GM12878 (cell line): ENCODE data around the gene DNAJC5. TPM values are rescaled to one million over a fixed set of nuclear protein-coding genes. Genes with fewer than 3 reads are reported as not detected.

Source experiments
- BCL3 ChIP-seq: IDR thresholded peaks from 2 replicates; pipeline ENCODE4 v1.6.1; 2011; ENCODE audit warnings: borderline replicate concordance, low read depth, mild to moderate bottlenecking, moderate library complexity, low read length; ENCODE audit not compliant: insufficient read depth, poor library complexity, severe bottlenecking
- CBFB ChIP-seq: IDR thresholded peaks from 2 replicates; pipeline ENCODE4 v1.6.1; 2016; ENCODE audit warnings: antibody characterized with exemption, low read depth
- E2F4 ChIP-seq: IDR thresholded peaks from 2 replicates; pipeline ENCODE4 v1.6.1; 2012; ENCODE audit warnings: low read depth, low read length, improper control_type of control experiment
- E2F8 ChIP-seq: fragments of 450-650 bp; IDR thresholded peaks from 2 replicates; pipeline ENCODE4 v1.6.1; 2018; ENCODE audit warnings: mild to moderate bottlenecking, low read depth, moderate library complexity; ENCODE audit not compliant: partially characterized antibody
- EZH2 ChIP-seq: IDR thresholded peaks from 2 replicates; pipeline ENCODE4 v1.6.1; 2012; ENCODE audit warnings: low read depth, mild to moderate bottlenecking, control low read depth, inconsistent platforms, low read length, borderline replicate concordance; ENCODE audit not compliant: control insufficient read depth
- FOXK2 ChIP-seq: fragments of 450-650 bp; IDR thresholded peaks from 2 replicates; pipeline ENCODE4 v1.6.1; 2017; ENCODE audit warnings: mild to moderate bottlenecking, moderate library complexity
- GATAD2B ChIP-seq: fragments of 450-650 bp; conservative IDR thresholded peaks from 2 replicates; pipeline ENCODE4 v1.6.1; 2017; ENCODE audit warnings: low read depth, mild to moderate bottlenecking, moderate library complexity
- HDAC2 ChIP-seq: fragments of 200-600 bp; sonication (generic); IDR thresholded peaks from 2 replicates; pipeline ENCODE4 v1.6.1; 2017
- NFYA ChIP-seq: IDR thresholded peaks from 2 replicates; pipeline ENCODE4 v1.6.1; 2011; ENCODE audit warnings: low read depth, mild to moderate bottlenecking, low read length, improper control_type of control experiment, borderline replicate concordance
- NFYB ChIP-seq: IDR thresholded peaks from 2 replicates; pipeline ENCODE4 v1.6.1; 2011; ENCODE audit warnings: low read depth, mild to moderate bottlenecking, low read length, improper control_type of control experiment, moderate library complexity; ENCODE audit not compliant: insufficient read depth
- NR2F1 ChIP-seq: fragments of 450-650 bp; conservative IDR thresholded peaks from 2 replicates; pipeline ENCODE4 v1.6.1; 2017; ENCODE audit warnings: mild to moderate bottlenecking
- POLR2AphosphoS2 ChIP-seq: IDR thresholded peaks from 2 replicates; pipeline ENCODE4 v1.6.1; 2011; ENCODE audit warnings: low read depth, mild to moderate bottlenecking, low read length, improper control_type of control experiment, moderate library complexity
- REST ChIP-seq: IDR thresholded peaks from 2 replicates; pipeline ENCODE4 v1.6.1; 2012; ENCODE audit warnings: mild to moderate bottlenecking, low read depth, low read length
- TCF12 ChIP-seq: IDR thresholded peaks from 2 replicates; pipeline ENCODE4 v1.6.1; 2011; ENCODE audit warnings: low read depth, mild to moderate bottlenecking, low read length
- USF2 ChIP-seq: IDR thresholded peaks from 2 replicates; pipeline ENCODE4 v1.6.1; 2011; ENCODE audit warnings: low read depth, low read length, improper control_type of control experiment, borderline replicate concordance
- ZBED1 ChIP-seq: IDR thresholded peaks from 2 replicates; pipeline ENCODE4 v1.6.1; 2016; ENCODE audit warnings: borderline replicate concordance
- polyA plus RNA-seq, 11 experiments: library from polyadenylated mRNA; depleted of rRNA in 4 of 11; unstranded in 6 of 11; stranded (reverse) in 5 of 11; fragments of >200 nt; fragmentation: Nextera tagmentation in 4 of 11; fragmentation: Illumina TruSeq in 1 of 11; extraction: Ambion mirVana in 4 of 11; extraction: Trizol in 1 of 11; gene quantifications; 1 replicate in 1 of 11; 2 replicates in 10 of 11; pipeline versions ENCODE4 v1.2.1 to v1.2.3, GENCODE V29; 2011 to 2016; ENCODE audit warnings: inconsistent platforms in 2 of 11, missing spikeins in 2 of 11, low read depth in 1 of 11
- total RNA-seq, 4 experiments: library from RNA; depleted of rRNA in 3 of 4; stranded (reverse); fragments of >200 nt in 3 of 4; fragmentation: Illumina TruSeq in 1 of 4; extraction: Trizol in 1 of 4; gene quantifications; 2 replicates each; pipeline versions ENCODE4 v1.2.1 to v1.2.3, GENCODE V29; 2013 to 2021

DNAJC5 gene
- total and polyA plus RNA-seq, 10 of the 15 experiments (the other 5 are each of a cell fraction or from before 2014, with no cell fraction given), result 0.69 to 36.8 (median 17.0) TPM

GRCh38 chr20:63858393-63859165 is 36.3 kb upstream of the DNAJC5 start (continued):
- TF ChIP-seq NR2F1 (peak; percentile 97), BCL3 (no peak), E2F4 (no peak), NFYB (no peak), FOXK2 (no peak), USF2 (no peak), HDAC2 (no peak), NFYA (no peak), TCF12 (0 out of 2 replicates have a peak, but pooled peaks have one; percentile 27), ZBED1 (peak; percentile 9; the same call in 1 of the 2 replicates), POLR2AphosphoS2 (no peak), CBFB (no peak), E2F8 (no peak), GATAD2B (peak; percentile 40; the same call in 1 of the 2 replicates), REST (no peak), EZH2 (no peak)
